Calu3 (cell line): ENCODE measurements around the gene RETNLB. TPM values are rescaled to one million over a fixed set of nuclear protein-coding genes. Genes with fewer than 3 reads are reported as not detected.

ENCODE experiments used
- Bru-seq: library from RNA; stranded (reverse); fragments of 400-500 nt; gene quantifications from one replicate; lab custom pipeline; 2021; lab: Mats Ljungman, UMichigan
- BruChase-seq, 2 experiments: library from RNA; stranded (reverse); fragments of 400-500 nt; gene quantifications; one replicate each; lab custom pipeline; 2021; lab: Mats Ljungman, UMichigan
- BruUV-seq: library from RNA; stranded (reverse); fragments of 400-500 nt; replicated peaks from 2 replicates; lab custom pipeline; 2021; lab: Mats Ljungman, UMichigan
- CTCF ChIA-PET: fragments of 300-600 bp; sonication (Branson Sonifier 250); formaldehyde crosslinking; loops from one replicate; lab custom pipeline; 2022; ENCODE audit warnings: antibody characterized with exemption; lab: Charles Lee
- DNase-seq: peaks from one replicate; pipeline ENCODE4 v3.0.0; 2022
- H3K27ac Mint-ChIP-seq: one replicate; pipeline ENCODE4 v1.8.0; 2022; ENCODE audit warnings: mixed read lengths; ENCODE audit not compliant: unreplicated experiment
- H3K27me3 Mint-ChIP-seq: one replicate; pipeline ENCODE4 v1.8.0; 2022; ENCODE audit warnings: mixed read lengths; ENCODE audit not compliant: unreplicated experiment
- H3K36me3 Mint-ChIP-seq: one replicate; pipeline ENCODE4 v1.8.0; 2022; ENCODE audit warnings: mild to moderate bottlenecking, moderate library complexity, mixed read lengths; ENCODE audit not compliant: insufficient read depth, unreplicated experiment
- H3K4me1 Mint-ChIP-seq: one replicate; pipeline ENCODE4 v1.8.0; 2022; ENCODE audit warnings: mild to moderate bottlenecking, low read depth, mixed read lengths; ENCODE audit not compliant: unreplicated experiment
- H3K4me3 Mint-ChIP-seq: one replicate; pipeline ENCODE4 v1.8.0; 2022; ENCODE audit warnings: mild to moderate bottlenecking, low read depth, moderate library complexity, mixed read lengths; ENCODE audit not compliant: unreplicated experiment
- H3K9me3 Mint-ChIP-seq: one replicate; pipeline ENCODE4 v1.8.0; 2022; ENCODE audit warnings: low read depth, mixed read lengths; ENCODE audit not compliant: unreplicated experiment
- CTCF ChIP-seq: fragments of 200-600 bp; IDR thresholded peaks from one replicate; pipeline ENCODE4 v1.8.0; 2022; ENCODE audit warnings: antibody characterized with exemption; ENCODE audit not compliant: unreplicated experiment
- intact Hi-C: fragments of 100-400 bp; cut with micrococcal nuclease; formaldehyde crosslinking; loops from one replicate; pipeline ENCODE4 v1.10.0; 2022; ENCODE audit not compliant: unreplicated experiment
- long read RNA-seq: library from polyadenylated mRNA; stranded (forward); transcript quantifications from one replicate; pipeline ENCODE4 v2.0.0, GENCODE V29; 2022
- total RNA-seq: library from RNA; stranded (reverse); gene quantifications from 2 replicates; pipeline ENCODE4 v1.2.3, GENCODE V29; 2022

The RETNLB gene, protein sequence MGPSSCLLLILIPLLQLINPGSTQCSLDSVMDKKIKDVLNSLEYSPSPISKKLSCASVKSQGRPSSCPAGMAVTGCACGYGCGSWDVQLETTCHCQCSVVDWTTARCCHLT
- total RNA-seq (not detected in 2 replicates), Bru-seq, nascent RNA (not detected), BruChase-seq, experiment 1, labeled RNA remaining after a 6-hour chase (not detected), BruChase-seq, experiment 2, labeled RNA remaining after a 2-hour chase (not detected)
- long read RNA-seq: 0 reads

GRCh38 chr3:108757404-108757982 lies at the start of gene RETNLB:
RETNLB (minus strand) TSS chr3:108757410; CDS start chr3:108757185, 225 bp downstream.
- DNase-seq: no peak
- intact Hi-C loops: no loop called here
- BruUV-seq: no TSS peak
- no peaks in the 10 kb centered on the region for H3K36me3 Mint-ChIP-seq
- H3K9me3 Mint-ChIP-seq: no peaks in the 10 kb centered on the region
- no peak for TF ChIP-seq CTCF
- CTCF ChIA-PET: no interaction called here
- no peak within 1 kb of the TSS for H3K27ac Mint-ChIP-seq
- no peak within 1 kb of the TSS for H3K4me3 Mint-ChIP-seq
- H3K27me3 Mint-ChIP-seq: peaks cover 23% of the 10 kb centered on the region
- no peaks in the 10 kb centered on the region for H3K4me1 Mint-ChIP-seq

- CTCF ChIA-PET: no interaction called here
- no TSS peak for BruUV-seq
- Mint-ChIP-seq H3K4me3 (no peak overlapping the region), H3K4me1 (no peaks in the 10 kb centered on the region), H3K27me3 (no peaks in the 10 kb centered on the region), H3K36me3 (no peaks in the 10 kb centered on the region), H3K9me3 (peaks cover 3% of the 10 kb centered on the region), H3K27ac (no peak overlapping the region)
- no peak for TF ChIP-seq CTCF
- intact Hi-C loops: no loop called here
- DNase-seq: no peak
Observed at GRCh38 chr3:108806316-108806715, 49.1 kb upstream of the RETNLB start.

GRCh38 chr3:108804966-108805365 lies 47.8 kb upstream of the RETNLB start:
- Mint-ChIP-seq H3K27me3 (no peaks in the 10 kb centered on the region), H3K36me3 (no peaks in the 10 kb centered on the region), H3K27ac (no peak overlapping the region), H3K4me3 (no peak overlapping the region), H3K9me3 (peaks cover 3% of the 10 kb centered on the region), H3K4me1 (no peaks in the 10 kb centered on the region)
- no peak for DNase-seq
- TF ChIP-seq CTCF: no peak
- no TSS peak for BruUV-seq
- intact Hi-C loops: no loop called here
- CTCF ChIA-PET: interaction anchor here (0.5 kb wide), 1 partner anchor 101 kb away, joined by 3 read pairs; no protein-coding TSS in a partner anchor

DNA sequence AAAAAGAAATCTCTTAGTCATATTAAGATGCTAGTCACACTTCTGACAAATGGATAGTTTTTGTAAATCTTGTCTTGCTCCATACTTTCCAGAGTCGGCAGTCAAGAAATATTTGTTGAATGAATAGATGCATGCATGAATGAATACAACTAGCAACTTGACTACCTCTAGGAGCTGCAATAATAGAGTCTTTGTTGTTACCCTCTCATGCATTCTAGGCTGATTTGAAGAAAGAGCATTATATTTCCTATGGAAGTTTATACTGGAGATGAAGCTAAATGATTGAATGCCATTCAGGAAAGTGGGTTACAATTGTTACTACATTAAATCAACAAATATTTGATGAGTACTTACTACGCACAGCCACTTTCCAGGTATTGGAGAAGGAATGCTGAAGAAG lies 47.2 kb upstream of the RETNLB start:
- H3K4me1 Mint-ChIP-seq: no peaks in the 10 kb centered on the region
- TF ChIP-seq CTCF: no peak
- H3K36me3 Mint-ChIP-seq: no peaks in the 10 kb centered on the region
- no peak for DNase-seq
- no peak overlapping the region for H3K27ac Mint-ChIP-seq
- no TSS peak for BruUV-seq
- intact Hi-C loops: no loop called here
- no peak overlapping the region for H3K4me3 Mint-ChIP-seq
- CTCF ChIA-PET: interaction anchor here (0.5 kb wide), 1 partner anchor 101 kb away, joined by 3 read pairs; no protein-coding TSS in a partner anchor
- no peaks in the 10 kb centered on the region for H3K27me3 Mint-ChIP-seq
- peaks cover 3% of the 10 kb centered on the region for H3K9me3 Mint-ChIP-seq
